GM21528 (cell line): ENCODE results near the gene VPS35.
"Not testable (repeated sequence)": the region's sequence is repeated elsewhere in the genome, so short reads cannot be mapped to it uniquely, and the experiment has no call there.

ENCODE experiments used
- ATAC-seq: cut with Tn5 transposase; IDR thresholded peaks from one replicate; pipeline ENCODE4 v1.9.1; 2021; ENCODE audit warnings: mild to moderate bottlenecking, moderate library complexity; ENCODE audit not compliant: unreplicated experiment, low FRiP score

Gene VPS35

GRCh38 chr16:46673320-46674013 lies 15.5 kb downstream of the VPS35 start:
- ATAC-seq: peak; percentile 92

GRCh38 chr16:46662123-46662522 lies 26.9 kb downstream of the VPS35 start:
- ATAC-seq: no peak

GRCh38 chr16:46658925-46659324 lies 30.1 kb downstream of the VPS35 start:
- ATAC-seq: peak; percentile 96

GRCh38 chr16:46651305-46651704 lies 37.7 kb downstream of the VPS35 start:
- ATAC-seq: no peak

GRCh38 chr16:46650254-46650623 lies 38.7 kb downstream of the VPS35 start:
- ATAC-seq: no peak

- no peak for ATAC-seq
Observed at GRCh38 chr16:46649588-46650253, 39.3 kb downstream of the VPS35 start.

- no peak for ATAC-seq
Observed at GRCh38 chr16:46648656-46649055, 40.3 kb downstream of the VPS35 start.

- ATAC-seq: no peak
Observed at GRCh38 chr16:46638947-46639925, 49.7 kb downstream of the VPS35 start.

GRCh38 chr16:46632778-46633733 lies 55.9 kb downstream of the VPS35 start:
- no peak for ATAC-seq

GRCh38 chr16:46629331-46630219 lies 59.4 kb downstream of the VPS35 start:
- ATAC-seq: no peak

- ATAC-seq: no peak
Observed at GRCh38 chr16:46627746-46628145, 61.2 kb downstream of the VPS35 start.

- not testable (repeated sequence) for ATAC-seq
Observed at GRCh38 chr16:46626681-46627080, 62.3 kb downstream of the VPS35 start.

GRCh38 chr16:46624862-46625261 lies 64.1 kb downstream of the VPS35 start:
- not testable (repeated sequence) for ATAC-seq

GRCh38 chr16:46623707-46624106 lies 65.3 kb downstream of the VPS35 start:
- not testable (repeated sequence) for ATAC-seq

GRCh38 chr16:46623246-46623645 lies 65.7 kb downstream of the VPS35 start:
- ATAC-seq: not testable (repeated sequence)

- ATAC-seq: no peak
Observed at GRCh38 chr16:46621934-46622676, 66.9 kb downstream of the VPS35 start.

- peak; percentile 88 for ATAC-seq
Observed at GRCh38 chr16:46621006-46621933, 67.7 kb downstream of the VPS35 start, which contains the start of gene SHCBP1. SHCBP1 (minus strand) TSS chr16:46621379; CDS start chr16:46621359, 20 bp downstream.
